Astrocyte of the spinal cord (primary cell): ENCODE results near the gene OAT.

Source experiments
- DNase-seq: peaks from one replicate; pipeline ENCODE4 v3.0.0; 2011; ENCODE audit warnings: low read depth, low spot score
- H3K4me3 ChIP-seq: 2 replicates; pipeline ENCODE4 v1.5.1; 2011; ENCODE audit warnings: low read depth, mild to moderate bottlenecking, low read length, moderate library complexity
- CTCF ChIP-seq: IDR thresholded peaks from 2 replicates; pipeline ENCODE4 v1.5.1; 2012; ENCODE audit warnings: low read depth, mild to moderate bottlenecking, low read length, inconsistent platforms
- in situ Hi-C: cut with HindIII; loops from 2 replicates; pipeline ENCODE4 v1.10.0; 2017; ENCODE audit warnings: low sequenced_read_pairs

OAT gene

GRCh38 chr10:124419635-124420034, 912 bp upstream of the OAT start:
- TF ChIP-seq CTCF, result no peak
- no peak for DNase-seq
- in situ Hi-C loops, result no loop called here
- no peak overlapping the region for H3K4me3 ChIP-seq

- in situ Hi-C loops, result no loop called here
- peak; percentile 65 for DNase-seq
- TF ChIP-seq CTCF, result no peak
Measured at GRCh38 chr10:124417895-124418725, 613 bp downstream of the OAT start.

GRCh38 chr10:124416733-124417132, 2.0 kb downstream of the OAT start:
- in situ Hi-C loops, result no loop called here
- DNase-seq, result peak; percentile 48
- peak overlapping the region; percentile 70 for H3K4me3 ChIP-seq
- no peak for TF ChIP-seq CTCF

More at GRCh38 chr10:124417895-124418725, 613 bp downstream of the OAT start:
- H3K4me3 ChIP-seq, result peak overlapping the region; percentile 70

- H3K4me3 ChIP-seq, result no peak overlapping the region
- in situ Hi-C loops, result no loop called here
- DNase-seq, result no peak
- no peak for TF ChIP-seq CTCF
Measured at GRCh38 chr10:124415210-124415609, 3.5 kb downstream of the OAT start.

GRCh38 chr10:124414076-124414475, 4.6 kb downstream of the OAT start:
- no peak overlapping the region for H3K4me3 ChIP-seq
- in situ Hi-C loops, result no loop called here
- peak; percentile 11 for DNase-seq
- TF ChIP-seq CTCF, result no peak

- H3K4me3 ChIP-seq, result no peak overlapping the region
- no peak for TF ChIP-seq CTCF
- in situ Hi-C loops, result no loop called here
- no peak for DNase-seq
Measured at GRCh38 chr10:124409696-124410095, 9.0 kb downstream of the OAT start.
